Measurements from ENCODE around the gene ZBTB16.

GRCh38 chr11:114088836-114089235 is 29.3 kb downstream of the ZBTB16 start:
- no peak for TF ChIP-seq CTCF (IDR thresholded peaks at IDR 0.05)
- TF ChIP-seq POLR2A (IDR thresholded peaks at IDR 0.05), result no peak

All from uterus (tissue), 2 donors.